ENCODE data around the gene DDR1. TPM values are rescaled to one million over a fixed set of nuclear protein-coding genes. Genes with fewer than 3 reads are reported as not detected.

Gene DDR1
- total RNA-seq, 1 donor from 2014 or later, result 85.3 TPM

DNA sequence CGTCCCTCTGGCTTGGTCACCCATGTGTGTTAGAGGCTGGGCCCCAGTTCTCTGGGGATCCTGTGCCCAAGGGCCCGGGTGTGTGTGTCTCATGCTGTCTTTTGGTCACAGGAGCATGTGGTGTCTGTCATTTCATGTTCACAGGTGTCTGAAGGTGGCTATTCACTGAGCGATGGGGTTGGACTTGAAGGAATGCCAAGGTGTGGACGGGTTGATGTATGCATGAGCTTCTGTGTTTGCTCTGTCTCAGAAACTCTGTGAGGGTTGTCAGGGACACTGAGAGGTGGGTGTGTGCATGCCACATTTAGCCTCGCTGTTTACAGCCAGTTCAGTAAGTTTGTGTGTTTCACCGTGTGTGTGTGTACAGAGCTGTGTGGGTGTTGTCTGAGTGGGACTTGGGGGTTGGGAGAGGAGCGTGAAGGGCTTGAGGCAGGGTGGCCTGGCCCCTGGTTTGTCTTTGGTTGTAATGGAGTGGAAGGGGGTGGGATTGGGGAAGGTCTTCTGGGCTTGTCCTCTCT lies 1.2 kb downstream of the DDR1 start:
- Mint-ChIP-seq H3K36me3 (peaks cover 17% of the 10 kb centered on the region), H3K4me3 (peak overlapping the region; percentile 88), H3K9me3 (no peaks in the 10 kb centered on the region), H3K27me3 (ENCODE audit: insufficient read depth, low read depth) (peaks cover 14% of the 10 kb centered on the region), H3K4me1 (peaks cover 68% of the 10 kb centered on the region), H3K27ac (peak overlapping the region; percentile 100)
- peaks cover 69% of the 10 kb centered on the region for H4K20me1 ChIP-seq (ENCODE audit: low read depth)
- peaks cover 63% of the 10 kb centered on the region for H3F3A ChIP-seq (ENCODE audit: low read depth)
- H3K27ac ChIP-seq, result peak overlapping the region; percentile 91
- peaks cover 97% of the 10 kb centered on the region for H3K79me2 ChIP-seq (ENCODE audit: low read depth)
- TF ChIP-seq EZH2 (IDR thresholded peaks at IDR 0.05) (no peak), EZH2phosphoT487 (IDR thresholded peaks at IDR 0.05) (no peak)
- TF ChIP-seq, protein P1, sequence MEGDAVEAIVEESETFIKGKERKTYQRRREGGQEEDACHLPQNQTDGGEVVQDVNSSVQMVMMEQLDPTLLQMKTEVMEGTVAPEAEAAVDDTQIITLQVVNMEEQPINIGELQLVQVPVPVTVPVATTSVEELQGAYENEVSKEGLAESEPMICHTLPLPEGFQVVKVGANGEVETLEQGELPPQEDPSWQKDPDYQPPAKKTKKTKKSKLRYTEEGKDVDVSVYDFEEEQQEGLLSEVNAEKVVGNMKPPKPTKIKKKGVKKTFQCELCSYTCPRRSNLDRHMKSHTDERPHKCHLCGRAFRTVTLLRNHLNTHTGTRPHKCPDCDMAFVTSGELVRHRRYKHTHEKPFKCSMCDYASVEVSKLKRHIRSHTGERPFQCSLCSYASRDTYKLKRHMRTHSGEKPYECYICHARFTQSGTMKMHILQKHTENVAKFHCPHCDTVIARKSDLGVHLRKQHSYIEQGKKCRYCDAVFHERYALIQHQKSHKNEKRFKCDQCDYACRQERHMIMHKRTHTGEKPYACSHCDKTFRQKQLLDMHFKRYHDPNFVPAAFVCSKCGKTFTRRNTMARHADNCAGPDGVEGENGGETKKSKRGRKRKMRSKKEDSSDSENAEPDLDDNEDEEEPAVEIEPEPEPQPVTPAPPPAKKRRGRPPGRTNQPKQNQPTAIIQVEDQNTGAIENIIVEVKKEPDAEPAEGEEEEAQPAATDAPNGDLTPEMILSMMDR (IDR thresholded peaks at IDR 0.05), result no peak
- H3K9ac ChIP-seq, result peak overlapping the region; percentile 74
- H3K4me1 ChIP-seq, result peaks cover 51% of the 10 kb centered on the region
- no peaks in the 10 kb centered on the region for H3K27me3 ChIP-seq
- H2AFZ ChIP-seq (replicated peaks), result no peak overlapping the region
- H3K9me3 ChIP-seq (ENCODE audit: low read depth), result no peaks in the 10 kb centered on the region
- peaks cover 4% of the 10 kb centered on the region for H3K36me3 ChIP-seq
- peak overlapping the region; percentile 99 for H3K4me2 ChIP-seq
- H3K4me3 ChIP-seq, result peak overlapping the region; percentile 74
- DNase-seq (ENCODE audit: low spot score), result peak; percentile 26

DNA sequence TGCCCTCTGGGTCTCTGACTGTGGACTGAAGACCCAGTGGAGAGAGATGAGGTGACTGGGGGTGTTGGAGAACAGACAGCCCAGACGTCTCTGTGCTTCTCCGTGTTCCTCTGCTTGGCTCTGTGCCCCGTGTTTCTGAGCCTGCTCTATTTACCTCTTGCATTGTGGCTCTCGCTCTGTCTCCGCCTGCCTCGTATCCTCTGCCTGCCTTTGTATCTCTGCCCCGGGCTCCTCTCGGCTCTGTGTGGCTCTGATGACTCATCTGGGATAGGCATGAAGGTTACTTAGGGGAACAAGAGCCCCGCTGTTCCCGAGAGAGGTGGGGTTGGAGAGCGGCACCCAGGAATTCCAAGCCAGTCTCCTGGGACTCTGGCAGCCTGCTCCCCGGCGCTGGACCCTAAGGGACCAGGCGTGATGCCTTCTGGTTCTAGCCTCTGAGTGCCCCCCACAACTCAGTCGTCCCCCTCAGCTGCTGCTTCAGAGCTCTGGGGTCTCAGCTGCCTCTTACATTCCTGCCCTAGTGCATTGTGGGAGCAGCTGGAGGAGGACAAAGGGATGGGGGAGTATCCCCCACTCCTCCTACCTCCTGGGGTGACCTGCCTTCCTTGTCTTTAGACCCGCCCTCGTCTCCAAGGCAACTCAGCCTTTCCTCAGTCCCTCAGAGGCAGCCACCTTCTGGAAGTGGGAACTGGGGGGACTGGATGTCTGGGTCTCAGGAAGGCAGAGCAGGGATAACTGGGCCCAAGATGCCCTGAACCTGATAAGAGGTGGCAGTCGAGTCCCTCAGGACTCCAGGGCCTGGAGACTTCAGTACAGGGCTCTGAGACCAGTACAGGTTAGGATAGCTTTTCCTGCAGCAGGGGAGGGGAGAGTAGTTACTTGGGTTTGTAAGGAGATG lies 1.9 kb downstream of the DDR1 start:
- Histone ChIP-seq H3K27ac (peak overlapping the region; percentile 91), H2AFZ (replicated peaks) (no peak overlapping the region), H3K4me2 (peak overlapping the region; percentile 99), H3K4me1 (peaks cover 51% of the 10 kb centered on the region), H3K4me3 (peak overlapping the region; percentile 74), H3K36me3 (peaks cover 4% of the 10 kb centered on the region), H4K20me1 (ENCODE audit: low read depth) (peaks cover 76% of the 10 kb centered on the region), H3K27me3 (no peaks in the 10 kb centered on the region), H3K79me2 (ENCODE audit: low read depth) (peaks cover 100% of the 10 kb centered on the region), H3K9ac (peak overlapping the region; percentile 74), H3K9me3 (ENCODE audit: low read depth) (no peaks in the 10 kb centered on the region), H3F3A (ENCODE audit: low read depth) (peaks cover 58% of the 10 kb centered on the region)
- peak overlapping the region; percentile 100 for H3K27ac Mint-ChIP-seq
- DNase-seq (ENCODE audit: low spot score), result peak; percentile 98
- peaks cover 17% of the 10 kb centered on the region for H3K36me3 Mint-ChIP-seq
- peaks cover 65% of the 10 kb centered on the region for H3K4me1 Mint-ChIP-seq
- peaks cover 12% of the 10 kb centered on the region for H3K27me3 Mint-ChIP-seq (ENCODE audit: insufficient read depth, low read depth)
- no peak for TF ChIP-seq EZH2phosphoT487 (IDR thresholded peaks at IDR 0.05)
- H3K9me3 Mint-ChIP-seq, result no peaks in the 10 kb centered on the region
- H3K4me3 Mint-ChIP-seq, result peak overlapping the region; percentile 88

DNA sequence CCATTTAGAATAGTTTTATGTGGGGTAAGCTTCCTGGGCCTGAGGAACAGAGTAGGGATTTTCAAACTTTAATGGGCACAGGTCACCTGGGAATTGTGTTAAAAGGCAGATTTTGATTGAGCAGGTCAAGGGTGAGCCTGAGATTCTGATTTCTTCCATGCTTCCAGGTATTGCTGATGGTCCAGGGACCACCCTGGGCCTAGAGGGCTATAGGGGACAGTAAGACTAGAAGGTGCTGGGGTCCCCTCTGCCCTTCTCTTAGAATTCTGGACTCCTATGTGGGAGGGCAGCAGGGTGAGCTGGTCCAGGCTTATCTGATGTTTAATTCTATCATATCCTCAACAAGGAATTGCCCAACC lies 2.6 kb downstream of the DDR1 start:
- no peak for TF ChIP-seq EZH2 (IDR thresholded peaks at IDR 0.05)
- TF ChIP-seq, protein P1 (IDR thresholded peaks at IDR 0.05), result no peak
- TF ChIP-seq EZH2phosphoT487 (IDR thresholded peaks at IDR 0.05), result no peak
- Mint-ChIP-seq H3K27me3 (ENCODE audit: insufficient read depth, low read depth) (peaks cover 8% of the 10 kb centered on the region), H3K4me3 (peak overlapping the region; percentile 88), H3K27ac (peak overlapping the region; percentile 100), H3K9me3 (no peaks in the 10 kb centered on the region), H3K36me3 (peaks cover 20% of the 10 kb centered on the region), H3K4me1 (peaks cover 59% of the 10 kb centered on the region)
- peak overlapping the region; percentile 74 for H3K4me3 ChIP-seq
- peak overlapping the region; percentile 99 for H3K4me2 ChIP-seq
- H3K9me3 ChIP-seq (ENCODE audit: low read depth), result no peaks in the 10 kb centered on the region
- H3K79me2 ChIP-seq (ENCODE audit: low read depth), result peaks cover 100% of the 10 kb centered on the region
- H4K20me1 ChIP-seq (ENCODE audit: low read depth), result peaks cover 82% of the 10 kb centered on the region
- H3K9ac ChIP-seq, result no peak overlapping the region
- H3F3A ChIP-seq (ENCODE audit: low read depth), result peaks cover 53% of the 10 kb centered on the region
- no peaks in the 10 kb centered on the region for H3K27me3 ChIP-seq
- H3K4me1 ChIP-seq, result peaks cover 51% of the 10 kb centered on the region
- H3K36me3 ChIP-seq, result peaks cover 4% of the 10 kb centered on the region
- no peak for DNase-seq (ENCODE audit: low spot score)
- peak overlapping the region; percentile 51 for H3K27ac ChIP-seq
- no peak overlapping the region for H2AFZ ChIP-seq (replicated peaks)

Data from neural progenitor cell (in vitro differentiated cells).